Hepatocyte (in vitro differentiated cells): ENCODE measurements around the gene SLC27A3. TPM values are rescaled to one million over a fixed set of nuclear protein-coding genes. Genes with fewer than 3 reads are reported as not detected.

Experiments used
- DNase-seq: peaks from one replicate; pipeline ENCODE4 v3.0.0-alpha.2; 2016; ENCODE audit warnings: low spot score
- H2AFZ ChIP-seq: fragments of 200-600 bp; sonication (generic); 2 replicates; pipeline ENCODE4 v1.6.0; 2016; ENCODE audit warnings: antibody characterized with exemption, mild to moderate bottlenecking
- H3K27ac ChIP-seq: fragments of 200-600 bp; sonication (generic); 2 replicates; pipeline ENCODE4 v1.5.1; 2016; ENCODE audit warnings: mild to moderate bottlenecking
- H3K27me3 ChIP-seq: fragments of 200-600 bp; sonication (generic); 2 replicates; pipeline ENCODE4 v1.6.1; 2016
- H3K36me3 ChIP-seq: fragments of 200-600 bp; sonication (generic); replicated peaks from 2 replicates; pipeline ENCODE4 v1.5.1; 2016; ENCODE audit warnings: low read depth; ENCODE audit not compliant: insufficient read depth
- H3K4me1 ChIP-seq: fragments of 200-600 bp; sonication (generic); 2 replicates; pipeline ENCODE4 v1.5.1; 2016; ENCODE audit warnings: mild to moderate bottlenecking, moderate library complexity; ENCODE audit not compliant: insufficient read depth
- H3K4me2 ChIP-seq: fragments of 200-600 bp; sonication (generic); 2 replicates; pipeline ENCODE4 v1.6.0; 2016
- H3K4me3 ChIP-seq: fragments of 200-600 bp; sonication (generic); 2 replicates; pipeline ENCODE4 v1.5.1; 2016; ENCODE audit warnings: mild to moderate bottlenecking
- H3K79me2 ChIP-seq: fragments of 200-600 bp; sonication (generic); 2 replicates; pipeline ENCODE4 v1.6.0; 2017; ENCODE audit warnings: mild to moderate bottlenecking
- H3K9me2 ChIP-seq: fragments of 200-600 bp; sonication (generic); replicated peaks from 2 replicates; pipeline ENCODE4 v1.6.0; 2017; ENCODE audit warnings: mild to moderate bottlenecking; ENCODE audit not compliant: insufficient read depth
- H3K9me3 ChIP-seq: fragments of 200-600 bp; sonication (generic); 2 replicates; pipeline ENCODE4 v1.5.1; 2016; ENCODE audit warnings: low read depth, mild to moderate bottlenecking
- H4K20me1 ChIP-seq: fragments of 200-600 bp; sonication (generic); 2 replicates; pipeline ENCODE4 v1.6.0; 2016; ENCODE audit warnings: mild to moderate bottlenecking; ENCODE audit not compliant: insufficient read depth, poor library complexity, severe bottlenecking
- EZH2 ChIP-seq: fragments of 200-600 bp; sonication (generic); IDR thresholded peaks from 2 replicates; pipeline ENCODE4 v1.6.1; 2016; ENCODE audit warnings: antibody characterized with exemption, mild to moderate bottlenecking, borderline replicate concordance
- EZH2phosphoT487 ChIP-seq: fragments of 200-600 bp; sonication (generic); IDR thresholded peaks from one replicate; pipeline ENCODE4 v1.6.1; 2018; ENCODE audit warnings: antibody characterized with exemption, mild to moderate bottlenecking, low read depth, moderate library complexity; ENCODE audit not compliant: unreplicated experiment, severe bottlenecking
- WGBS: methylation state at CpG from one replicate; pipeline ENCODE4 v1.1.6; 2016; ENCODE audit warnings: low lambda C conversion rate; ENCODE audit errors: missing lambda C conversion rate; 5-methylcytosine and 5-hydroxymethylcytosine counted together
- polyA plus RNA-seq: library from polyadenylated mRNA; unstranded; fragments of >200 nt; fragmentation: Nextera tagmentation; extraction: Ambion mirVana; gene quantifications from 2 replicates; pipeline ENCODE4 v1.2.1, GENCODE V29; 2016
- total RNA-seq: library from RNA; depleted of rRNA; stranded (reverse); fragments of >200 nt; gene quantifications from 2 replicates; pipeline ENCODE4 v1.2.3, GENCODE V29; 2014
- TF ChIP-seq, protein P1 (sequence below): fragments of 200-600 bp; sonication (generic); IDR thresholded peaks from 2 replicates; pipeline ENCODE4 v1.5.1; 2016; ENCODE audit warnings: antibody characterized with exemption, mild to moderate bottlenecking; ENCODE audit not compliant: poor library complexity

The SLC27A3 gene
- total and polyA plus RNA-seq, 2 experiments from 2014 or later = 21.5 to 37.2 TPM

DNA sequence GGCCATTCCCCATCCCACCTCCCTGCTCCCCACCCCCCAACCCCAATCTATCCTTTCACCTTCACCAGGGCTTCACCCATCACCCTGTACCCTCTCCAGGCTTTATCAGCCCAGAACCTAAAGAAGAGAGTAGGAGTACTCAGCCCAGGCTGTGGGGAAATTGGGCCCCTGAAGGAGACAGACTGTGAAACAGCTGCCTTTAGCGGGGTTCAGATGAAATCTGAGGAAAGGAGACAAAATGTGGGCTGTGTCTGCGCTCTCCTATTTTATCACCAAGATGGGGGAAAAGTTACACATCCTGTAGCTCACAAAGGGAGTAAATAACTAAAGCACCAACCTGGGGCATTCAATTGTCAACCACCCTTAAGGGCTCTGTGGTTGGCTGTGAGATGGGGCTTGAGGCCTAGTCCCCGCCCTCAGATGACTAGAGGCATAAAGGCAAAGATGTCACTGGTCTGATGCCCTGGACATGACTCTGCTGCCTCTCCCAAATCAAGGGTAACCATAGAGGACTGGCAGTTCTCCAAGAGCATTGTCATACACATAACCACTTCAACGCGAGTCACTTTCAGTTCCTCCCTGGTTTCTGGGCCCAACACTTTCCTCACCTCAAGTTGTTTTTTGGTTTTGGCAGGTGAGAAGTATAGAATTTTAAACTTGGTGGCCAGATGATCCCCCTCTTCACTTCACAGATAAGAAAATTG lies 30.0 kb downstream of the SLC27A3 start:
- H3K4me2 ChIP-seq = no peak overlapping the region

DNA sequence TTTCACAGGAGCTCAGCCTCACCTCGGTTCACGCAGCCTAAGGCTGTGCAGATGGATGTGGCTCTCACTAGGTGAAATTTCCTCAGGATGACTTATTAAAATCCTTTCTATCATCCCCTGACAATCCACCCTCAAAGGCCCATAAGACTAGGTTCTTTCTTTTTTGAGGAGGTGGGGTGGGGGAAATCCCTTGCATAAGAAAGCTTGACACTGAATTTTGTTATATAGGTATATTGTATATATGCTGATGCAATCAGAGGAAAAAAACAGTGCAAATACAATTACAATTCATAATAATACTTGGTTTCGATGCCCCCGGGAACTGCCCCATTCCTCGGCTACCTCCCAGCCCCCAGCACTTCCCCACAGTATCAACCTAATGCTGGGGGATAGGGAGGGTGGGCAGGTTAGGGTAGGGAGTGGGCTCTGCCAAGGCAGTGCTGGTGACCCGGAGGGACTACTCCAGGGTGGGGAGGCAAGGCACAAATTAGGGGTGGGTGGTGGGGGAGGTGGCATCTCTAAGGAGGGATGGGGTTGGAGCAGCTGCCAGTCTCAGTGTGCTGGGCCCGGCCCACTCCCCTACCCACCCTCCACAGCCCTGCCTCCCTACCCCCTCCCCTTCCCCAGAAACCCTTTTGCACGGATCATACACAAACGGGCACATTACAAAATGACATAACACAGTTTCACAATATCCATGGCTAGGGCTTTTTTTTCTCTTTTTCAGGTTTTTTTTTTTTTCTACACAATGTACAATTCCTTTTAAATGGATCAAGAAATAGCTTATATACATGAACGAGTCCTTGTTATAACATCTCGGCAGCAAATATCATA lies 30.9 kb downstream of the SLC27A3 start:
- Histone ChIP-seq H3K4me1 (no peaks in the 10 kb centered on the region), H3K79me2 (no peaks in the 10 kb centered on the region), H3K27ac (no peak overlapping the region), H4K20me1 (no peaks in the 10 kb centered on the region), H2AFZ (no peak overlapping the region), H3K36me3 (no peaks in the 10 kb centered on the region), H3K27me3 (no peaks in the 10 kb centered on the region), H3K9me2 (no peaks in the 10 kb centered on the region), H3K4me2 (no peak overlapping the region), H3K4me3 (no peak overlapping the region), H3K9me3 (no peaks in the 10 kb centered on the region)
- 86% methylated on average over 9 of the region's 11 CpGs for WGBS
- TF ChIP-seq, protein P1, sequence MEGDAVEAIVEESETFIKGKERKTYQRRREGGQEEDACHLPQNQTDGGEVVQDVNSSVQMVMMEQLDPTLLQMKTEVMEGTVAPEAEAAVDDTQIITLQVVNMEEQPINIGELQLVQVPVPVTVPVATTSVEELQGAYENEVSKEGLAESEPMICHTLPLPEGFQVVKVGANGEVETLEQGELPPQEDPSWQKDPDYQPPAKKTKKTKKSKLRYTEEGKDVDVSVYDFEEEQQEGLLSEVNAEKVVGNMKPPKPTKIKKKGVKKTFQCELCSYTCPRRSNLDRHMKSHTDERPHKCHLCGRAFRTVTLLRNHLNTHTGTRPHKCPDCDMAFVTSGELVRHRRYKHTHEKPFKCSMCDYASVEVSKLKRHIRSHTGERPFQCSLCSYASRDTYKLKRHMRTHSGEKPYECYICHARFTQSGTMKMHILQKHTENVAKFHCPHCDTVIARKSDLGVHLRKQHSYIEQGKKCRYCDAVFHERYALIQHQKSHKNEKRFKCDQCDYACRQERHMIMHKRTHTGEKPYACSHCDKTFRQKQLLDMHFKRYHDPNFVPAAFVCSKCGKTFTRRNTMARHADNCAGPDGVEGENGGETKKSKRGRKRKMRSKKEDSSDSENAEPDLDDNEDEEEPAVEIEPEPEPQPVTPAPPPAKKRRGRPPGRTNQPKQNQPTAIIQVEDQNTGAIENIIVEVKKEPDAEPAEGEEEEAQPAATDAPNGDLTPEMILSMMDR = no peak
- TF ChIP-seq EZH2phosphoT487 = no peak
- TF ChIP-seq EZH2 = no peak
- DNase-seq = no peak

More for the DNA sequence above, 30.0 kb downstream of the SLC27A3 start:
- DNase-seq = no peak
- H3K36me3 ChIP-seq = no peaks in the 10 kb centered on the region
- H3K79me2 ChIP-seq = no peaks in the 10 kb centered on the region
- no peaks in the 10 kb centered on the region for H3K9me3 ChIP-seq
- no peak for TF ChIP-seq EZH2
- TF ChIP-seq EZH2phosphoT487 = no peak
- TF ChIP-seq, protein P1 = no peak
- no peak overlapping the region for H2AFZ ChIP-seq
- H3K27ac ChIP-seq = no peak overlapping the region
- no peaks in the 10 kb centered on the region for H3K27me3 ChIP-seq
- H3K9me2 ChIP-seq = no peaks in the 10 kb centered on the region
- no peak overlapping the region for H3K4me3 ChIP-seq
- WGBS = 95% methylated on average over 5 of the region's 5 CpGs
- H4K20me1 ChIP-seq = no peaks in the 10 kb centered on the region
- H3K4me1 ChIP-seq = no peaks in the 10 kb centered on the region

DNA sequence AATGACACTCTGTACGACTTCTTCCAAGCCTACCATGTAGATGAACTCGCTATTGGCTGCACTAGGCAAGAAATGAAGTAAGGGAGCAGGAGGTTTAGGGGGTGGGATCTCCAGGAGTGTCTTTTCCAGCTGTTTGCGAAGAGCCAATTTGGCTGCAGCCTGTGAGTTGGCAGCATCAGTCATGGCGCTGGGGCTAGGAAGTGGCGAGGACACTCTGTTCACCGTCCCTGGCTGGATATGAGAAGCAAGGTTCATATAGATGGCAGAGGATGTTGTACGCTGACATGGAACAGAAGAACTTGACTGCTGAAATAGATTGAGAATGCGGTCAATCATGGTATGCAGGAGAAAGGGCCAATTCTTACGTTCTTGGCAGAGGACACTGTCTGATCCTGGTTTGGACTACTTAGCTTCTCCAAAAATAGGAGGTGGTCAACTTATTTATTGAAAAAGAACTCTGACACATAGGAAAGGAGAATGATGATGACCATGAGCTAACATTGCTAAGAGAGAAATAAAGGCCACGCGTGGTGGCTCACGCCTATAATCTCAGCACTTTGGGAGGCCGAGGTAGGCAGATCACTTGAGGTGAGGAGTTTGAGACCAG lies 41.2 kb downstream of the SLC27A3 start:
- Histone ChIP-seq H3K36me3 (no peaks in the 10 kb centered on the region), H3K27ac (no peak overlapping the region), H4K20me1 (no peaks in the 10 kb centered on the region), H3K9me3 (no peaks in the 10 kb centered on the region), H3K4me3 (no peak overlapping the region), H3K9me2 (no peaks in the 10 kb centered on the region), H2AFZ (no peak overlapping the region), H3K79me2 (peaks cover 2% of the 10 kb centered on the region), H3K27me3 (no peaks in the 10 kb centered on the region), H3K4me1 (no peaks in the 10 kb centered on the region), H3K4me2 (no peak overlapping the region)
- 96% methylated on average over 13 of the region's 13 CpGs for WGBS
- TF ChIP-seq EZH2phosphoT487 (no peak), EZH2 (no peak)
- TF ChIP-seq, protein P1 = no peak
- DNase-seq = no peak
